GM18909 (cell line): ENCODE measurements around the gene PRDM16.

ENCODE experiments used
- ATAC-seq: cut with Tn5 transposase; IDR thresholded peaks from one replicate; pipeline ENCODE4 v1.9.1; 2021; ENCODE audit warnings: mild to moderate bottlenecking; ENCODE audit not compliant: unreplicated experiment, poor library complexity

The PRDM16 gene

DNA sequence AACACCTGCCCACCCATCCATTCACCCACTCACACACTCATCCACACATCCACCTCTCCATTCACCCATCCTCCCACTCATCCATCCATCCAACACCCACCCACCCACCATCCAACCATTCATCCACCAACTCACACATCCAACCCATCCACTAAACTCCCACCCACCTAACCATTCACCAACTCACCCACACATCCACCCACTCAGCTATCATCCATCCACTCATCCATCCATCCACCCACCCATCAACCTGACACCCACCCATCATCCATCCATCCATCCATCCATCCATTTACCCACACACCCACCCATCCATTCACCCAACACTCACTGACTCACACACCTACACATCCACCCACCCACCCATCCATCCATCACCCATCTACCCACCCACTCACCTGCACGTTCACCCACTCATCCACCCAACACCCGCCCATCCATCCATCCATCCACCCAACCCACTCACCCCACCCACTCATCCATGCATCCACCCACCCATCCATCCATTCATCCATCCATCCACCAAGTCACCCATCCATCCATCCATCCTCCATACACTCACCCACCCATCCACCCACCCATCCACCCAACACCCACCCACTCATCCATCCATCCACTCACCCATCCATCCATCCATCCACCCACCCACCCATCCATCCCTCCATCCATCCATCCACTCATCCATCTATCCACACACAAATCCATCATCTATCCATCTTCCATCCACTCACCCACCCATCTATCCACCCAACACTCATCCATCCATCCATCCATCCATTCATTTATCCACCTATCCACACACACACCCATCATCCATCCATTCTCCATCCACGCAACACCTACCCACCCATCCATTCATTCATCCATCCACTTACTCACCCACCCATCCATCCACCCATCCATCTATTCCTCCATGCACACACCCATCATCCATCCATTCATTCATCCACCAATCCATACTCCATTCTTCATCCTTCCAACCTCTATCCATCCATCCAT is 17.4 kb upstream of the PRDM16 start:
- no peak for ATAC-seq

DNA sequence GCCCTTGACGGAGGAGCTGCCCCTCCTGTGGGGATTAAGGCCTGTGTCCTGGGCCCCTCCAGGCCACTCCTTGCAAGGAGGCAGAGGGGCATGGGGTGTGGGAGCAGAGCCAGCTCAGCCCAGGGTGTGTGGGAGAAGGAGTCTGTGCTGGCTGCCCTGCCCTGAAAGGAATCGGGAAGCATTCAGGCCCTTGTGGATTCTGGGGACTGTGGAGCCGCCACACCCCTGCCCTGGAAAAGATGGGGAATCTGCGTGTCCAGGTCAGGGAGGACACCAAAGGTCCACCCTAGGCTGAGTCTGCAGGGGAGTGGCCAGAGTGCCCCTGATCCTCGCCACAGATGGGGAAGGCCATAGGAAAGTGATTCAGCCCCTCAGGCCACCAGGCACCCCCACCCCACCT is 16.5 kb upstream of the PRDM16 start:
- no peak for ATAC-seq

- ATAC-seq, result no peak
Measured at GRCh38 chr1:3053366-3053980, 15.5 kb upstream of the PRDM16 start.

DNA sequence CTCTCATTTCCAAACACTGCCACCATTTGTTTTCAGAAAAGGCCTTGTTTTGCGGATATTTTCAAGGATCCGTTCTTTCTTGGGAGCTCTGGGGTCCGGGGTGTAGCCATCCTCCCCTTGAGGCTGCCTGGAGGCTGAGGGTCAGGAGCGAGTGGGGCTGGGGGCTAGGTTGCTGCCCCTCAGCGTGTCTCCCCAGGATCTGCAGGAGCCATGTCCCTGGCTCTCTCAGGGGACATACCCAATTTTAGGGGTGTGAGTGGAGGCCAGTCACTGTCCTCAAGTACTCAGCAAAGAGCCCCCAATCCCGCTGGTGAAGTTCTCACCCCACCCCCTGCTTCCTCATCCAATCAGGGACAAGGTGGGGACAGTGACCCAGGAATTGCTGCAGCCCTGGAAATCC is 15.0 kb upstream of the PRDM16 start:
- ATAC-seq, result no peak

DNA sequence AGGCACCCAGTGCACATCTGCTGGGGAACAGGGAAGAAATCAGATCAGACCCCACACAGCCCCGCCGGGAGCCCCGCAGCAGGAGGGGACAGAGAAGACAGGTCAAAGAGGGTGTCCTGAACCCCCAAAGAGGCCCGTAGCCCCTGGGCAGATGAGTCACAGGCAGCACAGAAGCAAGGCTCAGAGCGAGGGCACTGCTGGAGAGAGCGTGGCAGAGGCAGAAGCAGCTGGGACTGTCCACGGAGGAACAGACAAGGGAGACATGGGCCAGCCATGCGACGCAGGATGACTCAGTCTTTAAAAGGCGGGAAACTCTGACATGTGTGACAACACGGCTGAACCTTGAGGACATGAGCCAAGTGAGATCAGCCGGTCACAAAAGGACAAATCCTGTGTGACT is 14.5 kb upstream of the PRDM16 start:
- no peak for ATAC-seq

GRCh38 chr1:3055051-3055450 is 14.0 kb upstream of the PRDM16 start:
- no peak for ATAC-seq

DNA sequence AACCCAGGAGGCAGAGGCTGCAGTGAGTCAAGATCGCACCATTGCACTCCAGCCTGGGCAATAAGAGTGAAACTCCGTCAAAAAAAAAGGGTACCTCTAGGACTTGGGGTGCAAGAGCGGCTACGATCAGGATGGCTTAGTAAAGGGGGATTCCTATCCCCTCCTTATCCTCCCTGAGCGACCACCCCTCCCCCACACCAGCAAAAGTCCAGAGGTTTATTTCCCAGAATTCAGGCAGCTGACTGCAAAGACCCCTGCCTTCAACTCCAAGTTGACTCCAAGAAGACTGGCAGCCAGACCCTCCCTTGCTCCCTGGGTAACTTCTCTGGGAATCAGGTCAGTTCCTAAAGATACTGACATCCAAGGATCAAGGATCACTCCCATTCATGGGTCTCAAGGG is 12.4 kb upstream of the PRDM16 start:
- no peak for ATAC-seq

GRCh38 chr1:3058263-3059030 is 10.6 kb upstream of the PRDM16 start:
- ATAC-seq, result no peak

GRCh38 chr1:3060127-3060526 is 8.9 kb upstream of the PRDM16 start:
- no peak for ATAC-seq

- ATAC-seq, result no peak
Measured at GRCh38 chr1:3060601-3061551, 8.1 kb upstream of the PRDM16 start.

- no peak for ATAC-seq
Measured at GRCh38 chr1:3061566-3061965, 7.4 kb upstream of the PRDM16 start.

DNA sequence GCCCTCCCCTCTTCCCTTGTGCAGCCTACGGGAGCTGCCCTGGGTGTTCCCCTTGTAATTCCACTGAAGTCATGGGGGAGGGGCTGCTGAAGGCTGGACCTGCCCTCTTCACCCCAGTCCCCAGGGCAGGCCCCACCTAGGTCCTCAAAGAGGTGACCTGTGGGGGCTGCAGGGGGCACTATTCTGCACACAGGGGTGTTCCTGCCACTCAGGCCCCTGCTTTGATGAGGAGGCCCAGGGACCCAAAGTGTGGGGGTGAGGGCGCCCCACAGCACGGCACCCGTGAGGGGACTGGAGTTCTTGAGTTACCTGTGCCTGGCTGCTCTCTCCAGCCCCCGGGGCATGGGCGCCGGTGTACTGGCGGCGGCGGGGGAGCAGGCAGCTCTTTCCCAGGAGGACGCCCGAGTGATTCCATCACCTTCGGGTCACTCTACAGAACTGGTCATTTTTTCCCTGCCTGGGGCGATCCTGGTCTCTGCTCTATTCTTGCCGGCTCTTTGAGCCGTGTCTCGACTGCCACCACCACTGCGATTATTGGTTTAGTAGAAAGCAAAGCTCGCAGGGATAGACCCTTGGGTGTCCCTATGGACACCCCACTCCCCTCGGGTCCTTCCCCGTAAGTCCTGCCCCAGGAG is 6.9 kb upstream of the PRDM16 start:
- ATAC-seq, result no peak

DNA sequence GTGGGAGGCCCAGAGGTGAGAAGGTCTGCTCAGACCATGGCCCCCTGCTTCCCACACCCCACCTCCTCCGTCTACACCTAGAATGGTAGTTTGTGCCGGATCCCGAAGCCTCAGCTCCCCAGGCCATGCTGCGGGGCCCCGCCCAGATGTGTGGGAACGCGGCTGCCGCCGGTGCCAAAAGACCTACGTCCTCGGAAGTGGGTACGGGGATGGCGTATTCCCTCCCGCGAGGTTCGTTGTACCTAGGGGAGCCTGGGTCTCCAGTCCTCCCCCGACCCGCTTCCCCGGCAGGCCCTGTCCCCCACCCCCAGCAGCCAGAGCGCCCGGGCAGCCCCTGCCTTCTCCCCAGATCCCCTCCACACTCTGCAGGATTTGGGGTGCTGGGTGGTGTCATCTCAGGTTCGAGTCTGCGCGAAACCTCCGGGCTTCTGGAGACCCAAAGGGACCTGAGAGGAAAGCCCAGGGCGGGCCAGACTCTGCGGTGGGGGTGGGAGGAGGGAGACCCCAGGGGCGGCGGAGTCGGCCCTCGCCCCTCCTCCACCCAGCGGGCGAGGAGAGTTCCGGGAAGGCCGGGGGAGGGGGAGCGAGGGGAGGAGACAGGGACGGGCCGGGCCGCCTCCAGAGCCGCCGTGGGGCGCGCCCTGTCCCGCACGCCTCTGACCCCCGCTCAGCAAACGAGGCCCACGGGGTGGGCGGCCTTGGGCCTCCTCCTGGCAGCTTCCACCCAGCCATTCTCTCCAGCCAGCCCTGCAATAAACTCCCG is 6.2 kb upstream of the PRDM16 start:
- ATAC-seq, result no peak

- no peak for ATAC-seq
Measured at GRCh38 chr1:3063379-3064295, 5.4 kb upstream of the PRDM16 start.

- ATAC-seq, result no peak
Measured at GRCh38 chr1:3064296-3064850, 4.6 kb upstream of the PRDM16 start.

DNA sequence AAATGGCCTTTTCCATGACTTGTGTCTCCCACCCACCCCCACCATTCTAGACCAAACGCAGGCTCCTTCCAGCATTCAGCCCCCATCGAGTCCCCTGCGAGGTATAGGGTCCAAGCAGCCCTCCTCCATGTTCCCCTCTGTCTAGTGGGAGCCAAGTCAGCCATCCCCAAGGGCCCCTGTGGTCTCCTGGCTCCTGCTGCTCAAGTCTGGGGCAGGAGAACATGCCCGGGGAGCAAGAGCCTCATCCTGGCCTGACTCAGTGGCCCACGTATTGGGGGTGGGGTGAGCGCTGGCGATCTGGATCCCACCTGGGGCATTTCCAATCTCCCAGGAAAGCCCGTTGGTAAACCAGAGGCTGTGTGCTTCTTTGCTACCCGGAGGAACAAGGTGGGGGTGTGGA is 4.1 kb upstream of the PRDM16 start:
- no peak for ATAC-seq

GRCh38 chr1:3065396-3065795 is 3.6 kb upstream of the PRDM16 start:
- no peak for ATAC-seq
